SU-DHL-6 (cell line): ENCODE data around the gene MARCHF4.

Experiments used
- H2AFZ ChIP-seq: fragments of 200-600 bp; sonication (generic); 2 replicates; pipeline ENCODE4 v1.6.1; 2014; ENCODE audit warnings: low read depth, mild to moderate bottlenecking, moderate library complexity, mixed read lengths, antibody characterized with exemption, low read length; ENCODE audit not compliant: severe bottlenecking
- H3F3A ChIP-seq: fragments of 200-600 bp; shearing (Covaris generic); 2 replicates; pipeline ENCODE4 v1.6.0; 2016; ENCODE audit warnings: antibody characterized with exemption, mild to moderate bottlenecking; ENCODE audit not compliant: insufficient read depth
- H3K27ac ChIP-seq: fragments of 200-600 bp; sonication (generic); 2 replicates; pipeline ENCODE4 v1.5.1; 2016; ENCODE audit warnings: low read depth, mild to moderate bottlenecking, low read length, moderate library complexity, mixed read lengths
- H3K27me3 ChIP-seq: fragments of 200-600 bp; sonication (generic), shearing (Covaris generic); 2 replicates; pipeline ENCODE4 v1.6.0; 2014; ENCODE audit warnings: mild to moderate bottlenecking, low read length
- H3K36me3 ChIP-seq: fragments of 200-600 bp; sonication (generic); 2 replicates; pipeline ENCODE4 v1.6.1; 2014; ENCODE audit warnings: mild to moderate bottlenecking, low read length, mixed read lengths
- H3K4me2 ChIP-seq: fragments of 300-600, 200-600 bp; shearing (Covaris generic), sonication (generic); 2 replicates; pipeline ENCODE4 v1.6.0; 2014; ENCODE audit warnings: low read length, low read depth, mild to moderate bottlenecking; ENCODE audit not compliant: poor library complexity, severe bottlenecking
- H3K4me3 ChIP-seq: fragments of 200-600 bp; sonication (generic); 2 replicates; pipeline ENCODE4 v1.5.1; 2014; ENCODE audit warnings: antibody characterized with exemption, low read length, mild to moderate bottlenecking, mixed read lengths; ENCODE audit not compliant: insufficient read depth, poor library complexity, severe bottlenecking
- H3K79me2 ChIP-seq: fragments of 200-600 bp; sonication (generic); 2 replicates; pipeline ENCODE4 v1.6.1; 2014; ENCODE audit warnings: mild to moderate bottlenecking, low read length, moderate library complexity; ENCODE audit not compliant: insufficient read depth
- H3K9ac ChIP-seq: fragments of 200-600 bp; sonication (generic); 2 replicates; pipeline ENCODE4 v1.7.0; 2014; ENCODE audit warnings: mild to moderate bottlenecking, low read length
- H3K9me2 ChIP-seq: fragments of 200-600 bp; sonication (generic); replicated peaks from 2 replicates; pipeline ENCODE4 v1.6.1; 2014; ENCODE audit warnings: low read length; ENCODE audit not compliant: insufficient read depth
- H3K9me3 ChIP-seq: fragments of 200-600 bp; sonication (generic); 2 replicates; pipeline ENCODE4 v1.6.1; 2014; ENCODE audit warnings: low read length, mixed read lengths; ENCODE audit not compliant: insufficient read depth
- H4K20me1 ChIP-seq: fragments of 200-600 bp; sonication (generic); 2 replicates; pipeline ENCODE4 v1.6.1; 2014; ENCODE audit warnings: low read depth, mild to moderate bottlenecking, antibody characterized with exemption, low read length, moderate library complexity, mixed read lengths
- CTCF ChIP-seq: fragments of 200-600 bp; sonication (generic); IDR thresholded peaks from one replicate; pipeline ENCODE4 v1.5.1; 2017; ENCODE audit warnings: antibody characterized with exemption, mild to moderate bottlenecking, low read length, moderate library complexity; ENCODE audit not compliant: insufficient read depth, poor library complexity, severe bottlenecking
- EZH2phosphoT487 ChIP-seq: fragments of 200-600 bp; sonication (generic), shearing (Covaris generic); conservative IDR thresholded peaks from 2 replicates; pipeline ENCODE4 v1.6.1; 2018; ENCODE audit warnings: mild to moderate bottlenecking, antibody characterized with exemption, low read length, moderate library complexity, mixed read lengths

Gene MARCHF4

GRCh38 chr2:216370961-216371712 lies 1.1 kb downstream of the MARCHF4 start:
- H3K4me2 ChIP-seq = no peak overlapping the region

DNA sequence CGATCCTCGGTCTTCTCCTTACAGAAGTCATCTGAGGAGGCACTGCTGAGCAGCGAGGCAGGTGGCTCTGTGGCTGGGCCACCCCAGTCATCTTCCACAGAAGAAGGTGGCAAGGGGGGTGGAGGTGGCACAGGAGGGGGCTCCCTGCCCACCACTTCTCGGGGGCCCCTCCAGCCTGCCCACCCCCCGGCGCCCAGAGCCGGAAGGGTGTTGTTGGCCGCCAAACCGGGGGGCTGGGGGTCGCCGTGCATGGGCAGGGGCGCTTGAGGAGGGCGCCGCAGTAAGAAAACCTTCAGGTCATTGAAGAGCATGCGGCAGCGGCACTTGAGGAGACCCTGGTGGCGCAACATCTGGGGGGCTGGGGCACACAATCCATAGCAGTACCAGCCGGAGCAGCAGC lies 2.5 kb downstream of the MARCHF4 start:
- no peak for TF ChIP-seq CTCF
- TF ChIP-seq EZH2phosphoT487 = no peak
- Histone ChIP-seq H3F3A (no peaks in the 10 kb centered on the region), H3K36me3 (no peaks in the 10 kb centered on the region), H3K27me3 (no peaks in the 10 kb centered on the region), H3K79me2 (no peaks in the 10 kb centered on the region), H3K9ac (no peak overlapping the region), H3K4me2 (no peak overlapping the region), H3K4me3 (no peak overlapping the region), H3K27ac (no peak overlapping the region), H2AFZ (no peak overlapping the region), H3K9me3 (no peaks in the 10 kb centered on the region), H4K20me1 (no peaks in the 10 kb centered on the region), H3K9me2 (no peaks in the 10 kb centered on the region)

More at GRCh38 chr2:216370961-216371712, 1.1 kb downstream of the MARCHF4 start:
- TF ChIP-seq CTCF (no peak), EZH2phosphoT487 (no peak)
- Histone ChIP-seq H3K27me3 (no peaks in the 10 kb centered on the region), H3K36me3 (no peaks in the 10 kb centered on the region), H2AFZ (no peak overlapping the region), H3K9me2 (no peaks in the 10 kb centered on the region), H3K27ac (no peak overlapping the region), H4K20me1 (no peaks in the 10 kb centered on the region), H3K9me3 (no peaks in the 10 kb centered on the region), H3K4me3 (no peak overlapping the region), H3F3A (no peaks in the 10 kb centered on the region), H3K79me2 (no peaks in the 10 kb centered on the region), H3K9ac (no peak overlapping the region)

- Histone ChIP-seq H3K27ac (no peak overlapping the region), H2AFZ (no peak overlapping the region), H3K9me2 (no peaks in the 10 kb centered on the region), H3K27me3 (no peaks in the 10 kb centered on the region), H3K4me2 (no peak overlapping the region), H4K20me1 (no peaks in the 10 kb centered on the region), H3K4me3 (no peak overlapping the region), H3K9ac (no peak overlapping the region), H3F3A (no peaks in the 10 kb centered on the region), H3K36me3 (no peaks in the 10 kb centered on the region), H3K9me3 (no peaks in the 10 kb centered on the region), H3K79me2 (no peaks in the 10 kb centered on the region)
- no peak for TF ChIP-seq EZH2phosphoT487
- no peak for TF ChIP-seq CTCF
These were observed 5.4 kb downstream of the MARCHF4 start for GRCh38 chr2:216366777-216367471.
